ENCODE results near the gene DMD.
A peak's percentile ranks its signal among the peaks of the same experiment; 100 is the strongest.

The DMD gene

GRCh38 chrX:31170792-31171191, 2040.6 kb downstream of the DMD start:
- TF ChIP-seq EZH2phosphoT487 (IDR thresholded peaks at IDR 0.05; ENCODE audit: low read depth) (no peak), CTCF (IDR thresholded peaks at IDR 0.05; ENCODE audit: low read depth, low read length) (no peak)
- no peak overlapping the region for H3K4me2 ChIP-seq (ENCODE audit: low read length)
- peaks cover 69% of the 10 kb centered on the region for H3K36me3 ChIP-seq (replicated peaks; ENCODE audit: low read depth, low read length)
- H3K9ac ChIP-seq (ENCODE audit: low read length) = no peak overlapping the region
- H3K27me3 ChIP-seq (ENCODE audit: low read depth, low read length) = no peaks in the 10 kb centered on the region
- H3K4me3 ChIP-seq (ENCODE audit: low read length) = no peak overlapping the region
- 0 out of 2 replicates have a peak overlapping the region, but pooled peaks have one; percentile 4 for H3K27ac ChIP-seq (ENCODE audit: low read length)
- no peaks in the 10 kb centered on the region for H4K20me1 ChIP-seq (ENCODE audit: insufficient read depth, low read length)
- peaks cover 36% of the 10 kb centered on the region for H3K4me1 ChIP-seq (ENCODE audit: low read length)
- no peaks in the 10 kb centered on the region for H3K9me3 ChIP-seq (ENCODE audit: insufficient read depth, low read length)
- no peak overlapping the region for H2AFZ ChIP-seq (ENCODE audit: low read depth, low read length)
- H3K79me2 ChIP-seq (ENCODE audit: low read length) = no peaks in the 10 kb centered on the region; the same call in 1 of the 2 replicates

GRCh38 chrX:31168551-31168950, 2042.8 kb downstream of the DMD start:
- no peaks in the 10 kb centered on the region for H4K20me1 ChIP-seq (ENCODE audit: insufficient read depth, low read length)
- H3K27ac ChIP-seq (ENCODE audit: low read length) = peak overlapping the region; percentile 87
- H3K4me1 ChIP-seq (ENCODE audit: low read length) = peaks cover 36% of the 10 kb centered on the region
- H3K4me2 ChIP-seq (ENCODE audit: low read length) = peak overlapping the region; percentile 47
- H3K27me3 ChIP-seq (ENCODE audit: low read depth, low read length) = no peaks in the 10 kb centered on the region
- H2AFZ ChIP-seq (ENCODE audit: low read depth, low read length) = no peak overlapping the region
- H3K4me3 ChIP-seq (ENCODE audit: low read length) = no peak overlapping the region
- H3K36me3 ChIP-seq (replicated peaks; ENCODE audit: low read depth, low read length) = peaks cover 78% of the 10 kb centered on the region
- peak overlapping the region; percentile 33; the same call in 1 of the 2 replicates for H3K9ac ChIP-seq (ENCODE audit: low read length)
- H3K79me2 ChIP-seq (ENCODE audit: low read length) = no peaks in the 10 kb centered on the region; the same call in 1 of the 2 replicates
- H3K9me3 ChIP-seq (ENCODE audit: insufficient read depth, low read length) = no peaks in the 10 kb centered on the region
- TF ChIP-seq EZH2phosphoT487 (IDR thresholded peaks at IDR 0.05; ENCODE audit: low read depth) (no peak), CTCF (IDR thresholded peaks at IDR 0.05; ENCODE audit: low read depth, low read length) (no peak)

GRCh38 chrX:31166832-31167231, 2044.5 kb downstream of the DMD start:
- H3K36me3 ChIP-seq (replicated peaks; ENCODE audit: low read depth, low read length) = peaks cover 75% of the 10 kb centered on the region
- H3K79me2 ChIP-seq (ENCODE audit: low read length) = no peaks in the 10 kb centered on the region; the same call in 1 of the 2 replicates
- H2AFZ ChIP-seq (ENCODE audit: low read depth, low read length) = no peak overlapping the region
- no peak overlapping the region for H3K9ac ChIP-seq (ENCODE audit: low read length)
- TF ChIP-seq EZH2phosphoT487 (IDR thresholded peaks at IDR 0.05; ENCODE audit: low read depth) (no peak), CTCF (IDR thresholded peaks at IDR 0.05; ENCODE audit: low read depth, low read length) (no peak)
- no peaks in the 10 kb centered on the region for H3K9me3 ChIP-seq (ENCODE audit: insufficient read depth, low read length)
- H3K4me2 ChIP-seq (ENCODE audit: low read length) = no peak overlapping the region
- no peaks in the 10 kb centered on the region for H4K20me1 ChIP-seq (ENCODE audit: insufficient read depth, low read length)
- no peaks in the 10 kb centered on the region for H3K27me3 ChIP-seq (ENCODE audit: low read depth, low read length)
- H3K4me3 ChIP-seq (ENCODE audit: low read length) = no peak overlapping the region
- H3K4me1 ChIP-seq (ENCODE audit: low read length) = peaks cover 36% of the 10 kb centered on the region
- H3K27ac ChIP-seq (ENCODE audit: low read length) = no peak overlapping the region

- no peaks in the 10 kb centered on the region for H3K27me3 ChIP-seq (ENCODE audit: low read depth, low read length)
- H4K20me1 ChIP-seq (ENCODE audit: insufficient read depth, low read length) = no peaks in the 10 kb centered on the region
- peaks cover 36% of the 10 kb centered on the region for H3K4me1 ChIP-seq (ENCODE audit: low read length)
- H3K4me3 ChIP-seq (ENCODE audit: low read length) = no peak overlapping the region
- no peak overlapping the region for H3K9ac ChIP-seq (ENCODE audit: low read length)
- no peak overlapping the region for H3K27ac ChIP-seq (ENCODE audit: low read length)
- H3K9me3 ChIP-seq (ENCODE audit: insufficient read depth, low read length) = no peaks in the 10 kb centered on the region
- H3K4me2 ChIP-seq (ENCODE audit: low read length) = no peak overlapping the region
- no peak overlapping the region for H2AFZ ChIP-seq (ENCODE audit: low read depth, low read length)
- H3K79me2 ChIP-seq (ENCODE audit: low read length) = no peaks in the 10 kb centered on the region; the same call in 1 of the 2 replicates
- TF ChIP-seq EZH2phosphoT487 (IDR thresholded peaks at IDR 0.05; ENCODE audit: low read depth) (no peak), CTCF (IDR thresholded peaks at IDR 0.05; ENCODE audit: low read depth, low read length) (no peak)
- peaks cover 75% of the 10 kb centered on the region for H3K36me3 ChIP-seq (replicated peaks; ENCODE audit: low read depth, low read length)
Observed at GRCh38 chrX:31166416-31166815, 2044.9 kb downstream of the DMD start.

All from OCI-LY3 (cell line).